NCI-H1694 (cell line): ENCODE results near the gene TRIOBP.

Experiments used
- DNase-seq: peaks from one replicate; lab custom pipeline; 2025; lab: John Stamatoyannopoulos, UW

Gene TRIOBP

GRCh38 chr22:37806409-37807333 lies 109.8 kb downstream of the TRIOBP start:
- no peak for DNase-seq

- peak; percentile 78 for DNase-seq
These were observed 110.8 kb downstream of the TRIOBP start, which contains the start of gene GCAT for GRCh38 chr22:37807410-37808293. Gene GCAT (plus strand): TSS chr22:37807934. CDS start chr22:37807968, 34 bp downstream.

- DNase-seq: no peak
These were observed 111.4 kb downstream of the TRIOBP start for GRCh38 chr22:37808294-37808657.

- DNase-seq: no peak
These were observed 113.0 kb downstream of the TRIOBP start for GRCh38 chr22:37809672-37810333.

- no peak for DNase-seq
These were observed 115.0 kb downstream of the TRIOBP start for GRCh38 chr22:37811867-37812266.

- no peak for DNase-seq
These were observed 116.2 kb downstream of the TRIOBP start for GRCh38 chr22:37812869-37813678.

GRCh38 chr22:37815593-37815992 lies 118.7 kb downstream of the TRIOBP start:
- DNase-seq: no peak

GRCh38 chr22:37816543-37817180 lies 119.8 kb downstream of the TRIOBP start:
- DNase-seq: no peak

GRCh38 chr22:37817705-37818408 lies 121.0 kb downstream of the TRIOBP start:
- peak; percentile 18 for DNase-seq

GRCh38 chr22:37818409-37819104 lies 121.7 kb downstream of the TRIOBP start:
- DNase-seq: no peak

GRCh38 chr22:37819105-37819433 lies 122.2 kb downstream of the TRIOBP start:
- DNase-seq: no peak

GRCh38 chr22:37820350-37820749 lies 123.5 kb downstream of the TRIOBP start:
- DNase-seq: no peak

GRCh38 chr22:37822079-37822833 lies 125.4 kb downstream of the TRIOBP start:
- DNase-seq: no peak

- DNase-seq: no peak
These were observed 126.5 kb downstream of the TRIOBP start, which contains the start of gene GALR3 for GRCh38 chr22:37823134-37823985. Gene GALR3 (plus strand): TSS chr22:37823382. CDS start chr22:37823407, 25 bp downstream.

- DNase-seq: no peak
These were observed 128.1 kb downstream of the TRIOBP start for GRCh38 chr22:37824674-37825641.
